ENCODE data around the gene AVEN.

GRCh38 chr15:33846862-33847261 is 192.1 kb downstream of the AVEN start:
- TF ChIP-seq CTCF (IDR thresholded peaks at IDR 0.05) (no peak), ZNF302 (CRISPR knock-in tag; IDR thresholded peaks at IDR 0.05) (no peak), CBX2 (IDR thresholded peaks at IDR 0.05; ENCODE audit: borderline replicate concordance, low read depth) (no peak), CHD4 (IDR thresholded peaks at IDR 0.05; ENCODE audit: borderline replicate concordance) (no peak), CBX8 (IDR thresholded peaks at IDR 0.05) (no peak), KDM1A (IDR thresholded peaks at IDR 0.05; ENCODE audit: low read depth) (no peak), RARB (CRISPR knock-in tag; IDR thresholded peaks at IDR 0.05) (no peak), NR3C1 (IDR thresholded peaks at IDR 0.05) (no peak), POLR2A (IDR thresholded peaks at IDR 0.05; ENCODE audit: low read length) (no peak), HDAC2 (IDR thresholded peaks at IDR 0.05) (no peak), NPAS2 (CRISPR knock-in tag; IDR thresholded peaks at IDR 0.05; ENCODE audit: borderline replicate concordance) (no peak), MAFK (IDR thresholded peaks at IDR 0.05; ENCODE audit: partially characterized antibody) (no peak), SMC3 (IDR thresholded peaks at IDR 0.05) (no peak)

All from A549 (cell line).